GM19238 (cell line): ENCODE data around the gene SLC37A4.

ENCODE experiments used
- DNase-seq: peaks from one replicate; pipeline ENCODE4 v3.0.0; 2011; ENCODE audit warnings: low spot score; ENCODE audit not compliant: insufficient read length

The SLC37A4 gene

DNA sequence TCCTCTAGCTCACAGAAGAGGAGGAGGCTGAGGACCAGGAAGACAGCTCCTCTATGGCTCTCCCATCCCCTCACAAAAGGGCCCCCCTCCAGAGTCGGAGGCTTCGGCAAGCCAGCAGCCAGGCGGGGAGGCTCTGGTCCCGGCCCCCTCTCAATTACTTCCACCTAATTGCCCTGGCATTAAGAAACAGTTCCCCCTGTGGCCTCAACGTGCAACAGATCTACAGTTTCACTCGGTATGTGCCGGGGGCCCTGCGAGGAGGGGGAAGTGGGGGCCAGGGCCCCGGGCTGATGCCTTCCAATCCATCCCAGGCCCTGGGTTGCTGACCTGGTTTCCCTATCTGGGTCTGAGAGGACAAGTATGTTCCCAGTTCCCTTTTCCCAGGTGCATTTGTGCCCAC is 51.2 kb downstream of the SLC37A4 start:
- no peak for DNase-seq

DNA sequence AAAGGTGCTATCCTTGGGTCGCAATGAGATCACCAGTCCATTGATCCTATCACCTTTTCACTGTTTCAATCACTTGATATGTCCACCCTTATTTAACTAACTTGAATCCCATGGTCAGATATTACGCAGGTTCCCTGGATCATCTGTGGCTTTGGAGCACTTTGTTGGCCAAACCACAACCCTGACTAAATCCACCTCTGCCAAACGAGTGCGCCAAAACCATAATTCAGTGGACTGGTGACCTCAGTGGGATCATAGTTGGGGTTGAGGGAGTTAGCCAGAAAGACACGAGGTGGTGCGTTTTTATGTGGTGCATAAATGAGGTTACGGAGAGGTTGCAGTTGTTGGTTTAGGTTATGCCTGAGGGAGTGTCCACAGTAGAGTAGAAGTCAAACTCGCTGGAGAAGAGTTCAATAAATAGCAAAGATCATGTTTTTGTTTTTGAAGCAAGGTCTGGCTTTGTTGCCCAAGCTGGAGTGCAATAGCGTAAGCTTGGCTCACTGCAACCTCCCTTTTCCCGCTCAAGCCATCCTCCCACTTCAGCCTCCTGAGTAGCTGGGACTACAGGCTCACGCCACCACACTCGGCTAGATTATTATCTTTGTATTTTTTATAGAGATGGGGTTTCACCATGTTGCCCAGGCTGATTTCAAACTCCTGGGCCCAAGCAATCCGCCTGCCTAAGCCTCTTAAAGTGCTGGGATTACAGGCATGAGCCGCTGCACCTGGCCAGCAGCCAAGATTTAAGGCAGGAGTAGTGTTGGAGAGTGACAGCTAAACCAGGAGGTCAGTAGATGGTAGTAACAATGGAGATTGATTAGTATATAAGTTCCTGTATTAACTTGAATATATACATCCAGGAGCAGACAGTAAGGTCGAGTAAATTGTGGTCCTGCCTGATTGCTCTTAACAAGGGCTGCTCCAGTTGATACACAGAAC is 54.6 kb downstream of the SLC37A4 start:
- DNase-seq = no peak
